ENCODE results near the gene CANX.
"Not testable (repeated sequence)": the region's sequence is repeated elsewhere in the genome, so short reads cannot be mapped to it uniquely, and the experiment has no call there.

CANX gene

DNA sequence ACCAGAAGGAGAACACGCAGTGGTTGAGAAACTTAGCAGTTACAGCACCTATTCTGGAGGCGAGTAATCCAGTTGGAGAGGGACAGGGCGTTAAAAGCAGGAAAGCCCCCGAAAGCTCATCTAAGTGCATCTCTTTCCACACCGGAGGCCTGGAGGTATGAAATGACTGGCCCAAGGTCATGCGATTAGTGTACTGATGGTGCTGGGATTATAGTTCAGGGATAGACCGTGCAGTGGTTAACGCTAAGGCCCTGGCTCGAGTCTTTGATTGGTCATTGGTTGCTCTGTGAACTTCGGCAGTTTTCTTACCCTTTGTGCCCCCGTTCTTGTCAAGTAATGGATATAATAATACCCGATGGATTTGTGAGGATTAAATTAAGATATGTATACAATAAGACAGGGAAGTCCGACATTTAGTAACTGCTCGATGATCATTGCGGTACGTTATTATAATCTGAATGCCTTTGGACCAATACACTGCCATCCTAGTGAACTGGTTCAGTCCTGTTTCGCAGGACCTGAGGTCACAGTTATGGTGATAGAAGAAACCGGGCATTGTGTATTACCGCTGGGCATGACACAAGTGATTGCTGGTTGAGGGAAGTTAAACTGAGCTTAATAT lies 960 bp downstream of the CANX start:
- peak; percentile 37 for DNase-seq

DNA sequence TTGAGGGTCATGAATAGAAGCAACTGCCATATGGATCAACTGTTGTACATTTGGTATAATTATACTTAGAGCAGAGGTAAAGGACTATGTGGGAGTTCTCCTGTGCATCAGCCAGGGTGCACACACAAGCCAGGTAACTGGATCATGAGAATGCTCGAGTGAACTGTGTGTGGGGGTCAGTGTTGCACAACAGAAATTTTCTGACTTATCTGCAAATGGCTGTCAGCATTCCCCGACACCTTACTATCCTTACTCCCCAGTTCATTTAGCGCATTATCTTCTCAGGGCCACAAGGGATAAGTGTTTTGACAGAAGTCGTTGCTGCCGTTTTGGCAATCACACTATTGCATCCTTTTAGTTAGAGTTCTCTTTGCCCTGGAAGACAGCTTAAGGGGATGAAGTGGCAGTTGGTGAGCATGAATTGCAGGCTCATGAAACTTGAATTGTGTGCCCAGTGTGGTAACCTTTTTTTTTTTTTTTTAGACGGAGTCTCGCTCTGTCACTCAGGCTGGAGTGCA lies 1.7 kb downstream of the CANX start:
- no peak for DNase-seq

GRCh38 chr5:179716286-179716685 lies 17.5 kb downstream of the CANX start:
- DNase-seq, result no peak

DNA sequence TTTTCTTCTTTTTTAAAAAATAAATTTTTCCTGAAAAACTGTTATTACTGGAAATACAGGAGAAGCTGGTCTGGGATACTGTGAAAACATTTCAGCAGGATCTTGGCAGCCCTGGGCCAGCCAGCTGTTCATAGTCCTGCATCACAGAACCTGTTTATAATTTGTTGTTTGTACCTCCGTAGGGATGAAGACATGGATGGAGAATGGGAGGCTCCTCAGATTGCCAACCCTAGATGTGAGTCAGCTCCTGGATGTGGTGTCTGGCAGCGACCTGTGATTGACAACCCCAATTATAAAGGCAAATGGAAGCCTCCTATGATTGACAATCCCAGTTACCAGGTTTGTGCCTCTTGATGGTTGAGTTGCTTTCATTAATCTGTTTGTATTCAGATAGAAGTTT lies 21.5 kb downstream of the CANX start:
- no peak for DNase-seq

DNA sequence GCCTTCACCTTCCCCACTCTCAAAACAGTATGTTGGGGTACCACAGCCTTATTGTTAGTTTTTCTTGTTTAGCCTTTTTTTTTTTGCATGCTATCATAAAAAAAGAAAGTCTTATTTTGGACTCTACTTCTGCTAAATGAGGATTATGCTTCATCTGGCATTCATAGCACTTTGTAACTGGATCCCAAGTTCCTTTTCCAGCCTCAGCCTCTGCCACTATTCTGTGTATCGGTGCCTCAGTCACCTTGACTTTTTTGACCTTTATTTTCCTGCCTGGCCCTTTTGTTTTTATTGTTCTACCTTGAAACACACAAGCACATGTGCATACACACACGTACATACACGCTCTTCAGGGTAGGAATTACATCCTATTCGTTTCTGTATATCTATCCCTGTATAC lies 25.4 kb downstream of the CANX start:
- DNase-seq, result no peak

DNA sequence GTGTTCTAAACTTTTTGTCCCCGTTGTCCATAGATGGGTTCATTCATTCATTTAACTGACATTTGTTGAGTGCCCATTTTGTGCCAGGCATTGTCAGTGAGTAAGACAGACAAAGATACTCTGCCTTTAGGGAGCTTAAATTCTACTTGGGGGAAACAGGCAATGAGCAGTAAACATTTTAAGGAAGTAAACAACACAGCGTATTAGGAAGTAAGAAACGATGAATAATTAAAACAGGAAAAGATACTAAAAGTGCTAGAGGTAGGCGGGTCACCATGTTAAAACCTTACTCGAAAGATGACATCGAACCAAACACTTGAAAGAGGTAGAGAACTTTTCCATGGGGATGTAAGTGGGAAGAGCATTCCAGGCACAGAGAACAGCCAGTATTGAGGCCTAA lies 28.3 kb downstream of the CANX start:
- DNase-seq, result no peak

DNA sequence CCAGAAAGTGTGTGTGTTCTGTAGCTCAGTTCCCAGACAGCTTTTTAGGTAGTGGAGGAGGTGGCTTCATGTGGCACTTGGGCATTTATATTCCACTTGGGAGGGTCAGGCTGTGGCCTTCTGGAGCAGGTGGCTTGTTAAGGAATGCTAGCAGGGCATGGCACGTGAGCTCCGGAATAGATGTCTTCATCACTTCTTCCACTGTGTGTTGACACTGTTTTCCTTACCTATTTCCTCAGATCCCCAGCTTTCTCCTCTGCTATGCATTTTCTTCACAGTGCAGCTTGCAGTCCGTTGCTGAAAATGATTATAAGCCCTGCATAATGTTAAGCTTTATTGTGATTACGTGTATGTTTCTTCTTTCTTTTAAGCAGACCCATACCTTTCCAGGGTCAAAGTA lies 30.5 kb downstream of the CANX start:
- no peak for DNase-seq

- DNase-seq, result no peak
These were observed 31.0 kb downstream of the CANX start for GRCh38 chr5:179729727-179730126.

- DNase-seq, result no peak
These were observed 31.6 kb downstream of the CANX start for GRCh38 chr5:179730356-179730755.

DNA sequence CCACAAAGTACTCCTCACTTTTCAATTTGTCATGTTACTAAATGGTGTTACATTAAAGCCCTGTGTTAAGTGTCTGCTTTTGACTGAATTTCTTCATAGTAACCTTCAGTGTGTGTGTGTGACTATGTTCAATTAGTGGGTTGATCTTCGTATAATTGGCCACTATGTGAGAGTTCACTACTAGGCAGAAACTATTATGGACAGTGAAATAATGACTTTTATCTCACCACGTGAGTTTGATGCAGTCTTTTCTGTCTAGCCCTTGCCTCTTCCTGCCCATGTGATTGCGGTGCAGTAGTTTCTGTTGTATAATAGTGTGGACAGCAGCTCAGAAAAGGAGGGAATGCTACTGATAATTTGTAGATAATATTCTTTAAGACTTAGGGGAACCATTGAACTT lies 32.1 kb downstream of the CANX start:
- no peak for DNase-seq

GRCh38 chr5:179731791-179732411 lies 33.1 kb downstream of the CANX start:
- DNase-seq, result no peak

DNA sequence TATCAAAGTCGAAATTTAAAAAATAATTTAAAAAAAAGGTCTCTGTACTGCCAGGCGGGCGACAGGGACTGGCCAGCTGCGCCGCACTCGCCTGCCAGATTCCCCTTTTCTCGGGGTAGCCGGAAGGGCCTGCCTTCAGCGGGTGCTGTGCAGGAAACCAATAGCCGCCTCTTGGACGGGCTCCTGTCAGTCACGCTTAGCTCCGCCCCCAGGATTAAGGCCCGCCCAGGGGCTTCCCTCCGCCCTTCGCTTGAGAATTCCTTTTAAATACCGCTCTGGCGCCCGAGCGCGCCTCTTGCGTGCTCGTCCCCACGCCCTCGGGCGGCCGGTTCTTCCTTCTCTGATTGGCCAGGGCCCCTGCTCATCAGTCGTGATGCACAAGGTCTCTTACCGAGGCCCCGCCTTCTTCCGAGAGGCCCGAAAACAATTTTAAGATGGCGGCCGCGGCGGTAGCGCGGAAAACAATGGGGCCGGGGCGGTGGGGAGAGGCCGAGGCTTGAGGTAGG lies 33.7 kb downstream of the CANX start, which contains the start of gene MAML1:
MAML1 (plus strand) TSS at position 411 of the 506 bp plus-strand sequence. CDS start 291 bp downstream, outside the sequence.
- peak; percentile 100 for DNase-seq

GRCh38 chr5:179732918-179733771 lies 34.4 kb downstream of the CANX start:
- DNase-seq, result no peak

- DNase-seq, result no peak
These were observed 35.0 kb downstream of the CANX start for GRCh38 chr5:179733772-179734126.

DNA sequence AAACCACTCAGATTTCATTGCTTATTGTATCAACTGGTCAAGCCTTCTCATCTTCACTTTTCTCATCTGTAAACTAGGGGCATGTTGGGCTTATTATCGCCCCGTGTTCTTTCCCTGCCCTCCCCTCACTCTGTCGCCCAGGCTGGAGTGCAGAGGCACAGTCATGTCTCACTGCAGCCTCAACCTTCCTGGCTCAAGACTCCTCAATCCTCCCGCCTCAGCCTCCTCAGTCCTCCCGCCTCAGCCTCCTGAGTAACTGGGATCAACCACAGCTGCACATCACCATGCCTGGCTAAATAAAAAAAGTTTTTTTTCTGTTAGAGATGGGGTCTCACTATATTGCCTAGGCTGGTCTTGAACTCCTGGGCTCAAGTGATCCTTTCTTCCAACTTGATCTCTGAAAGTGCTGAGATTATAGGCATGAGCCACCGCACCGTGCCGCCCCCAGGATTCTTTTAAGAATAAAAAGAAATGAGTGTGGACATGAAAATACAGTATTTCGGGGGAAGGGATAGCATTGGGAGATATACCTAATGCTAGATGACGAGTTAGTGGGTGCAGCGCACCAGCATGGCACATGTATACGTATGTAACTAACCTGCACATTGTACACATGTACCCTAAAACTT lies 35.9 kb downstream of the CANX start:
- no peak for DNase-seq

DNA sequence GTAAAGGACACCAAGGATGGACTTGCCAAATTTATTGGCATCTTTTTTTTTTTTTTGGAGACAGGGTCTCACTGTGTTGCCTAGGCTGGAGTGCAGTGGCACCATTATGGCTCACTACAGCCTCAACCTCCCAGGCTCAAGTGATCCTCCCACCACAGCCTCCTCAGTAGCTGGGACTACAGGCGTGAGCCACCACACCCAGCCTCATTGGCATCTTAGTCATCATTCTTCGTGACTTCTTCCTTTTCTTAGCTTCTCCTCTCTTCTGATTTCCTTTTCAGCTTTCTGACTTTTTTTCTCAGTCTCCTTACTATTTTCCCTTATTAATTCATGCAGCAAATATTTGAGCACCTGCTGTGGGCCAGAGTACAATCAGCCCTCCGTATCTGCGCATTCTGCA lies 40.0 kb downstream of the CANX start:
- DNase-seq, result no peak

GRCh38 chr5:179744106-179744505 lies 45.3 kb downstream of the CANX start:
- not testable (repeated sequence) for DNase-seq

DNA sequence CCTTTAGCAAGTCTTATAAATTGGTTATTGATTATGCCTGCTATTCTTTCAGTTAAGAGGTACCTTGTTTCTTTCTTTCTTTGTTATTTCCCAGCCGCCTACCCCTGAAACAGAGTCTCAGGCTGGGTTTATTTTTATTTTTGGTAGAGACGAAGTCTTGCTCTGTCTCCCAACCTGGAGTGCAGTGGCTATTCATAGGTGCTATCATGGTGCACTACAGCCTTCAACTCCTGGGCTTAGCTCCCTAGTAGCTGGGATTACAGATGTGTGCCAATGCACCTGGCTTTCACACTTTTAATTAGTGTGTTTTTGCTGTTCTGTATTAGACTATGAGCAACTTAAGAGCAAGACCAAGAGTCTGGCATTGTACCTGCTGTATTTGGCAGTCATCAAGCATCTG lies 48.1 kb downstream of the CANX start:
- no peak for DNase-seq

- no peak for DNase-seq
These were observed 49.0 kb downstream of the CANX start for GRCh38 chr5:179747811-179748210.

DNA sequence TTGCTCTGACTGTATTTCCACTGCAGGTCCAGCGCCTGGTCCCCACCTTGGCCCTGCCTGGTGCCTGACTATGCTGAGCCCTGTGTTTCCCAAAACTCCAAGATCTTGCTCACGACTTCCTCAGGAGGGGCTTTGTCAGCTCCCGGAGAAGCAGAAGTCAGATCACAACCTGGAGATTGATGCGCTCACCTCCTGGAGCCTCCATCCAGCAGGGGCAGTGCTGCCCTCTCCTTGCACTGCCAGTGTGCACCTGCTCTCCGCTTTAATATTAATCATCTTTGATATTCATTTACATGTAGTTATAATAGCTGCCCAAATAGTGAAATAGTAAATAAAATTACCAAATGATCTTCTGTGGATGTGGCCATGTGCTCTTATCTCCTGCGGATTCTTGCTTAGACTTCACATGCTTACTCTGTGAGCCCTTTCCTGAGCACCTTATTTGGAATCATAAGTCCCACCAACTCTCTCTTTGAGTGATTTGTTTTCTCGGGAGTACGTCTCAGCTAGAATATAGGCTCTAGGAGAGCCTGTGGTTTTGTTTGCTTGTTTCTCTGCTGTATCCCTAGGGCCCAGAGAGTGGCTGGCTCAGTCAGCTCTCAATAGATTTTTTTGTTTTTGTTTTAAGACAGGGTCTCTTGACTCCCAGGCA lies 51.2 kb downstream of the CANX start:
- no peak for DNase-seq

- DNase-seq, result no peak
These were observed 55.2 kb downstream of the CANX start for GRCh38 chr5:179753971-179754370.

GRCh38 chr5:179755022-179755421 lies 56.3 kb downstream of the CANX start:
- no peak for DNase-seq

GRCh38 chr5:179758955-179759354 lies 60.2 kb downstream of the CANX start:
- no peak for DNase-seq
